ENCODE measurements around the gene PROK1. TPM values are rescaled to one million over a fixed set of nuclear protein-coding genes. Genes with fewer than 3 reads are reported as not detected.

The PROK1 gene
- total RNA-seq, 1 donor from 2014 or later, result not detected

GRCh38 chr1:110487726-110488125 is 36.8 kb downstream of the PROK1 start:
- no peak for DNase-seq (ENCODE audit: extremely low read depth, low read depth, low spot score)

GRCh38 chr1:110488161-110488560 is 37.2 kb downstream of the PROK1 start:
- DNase-seq (ENCODE audit: extremely low read depth, low read depth, low spot score), result no peak

GRCh38 chr1:110488867-110489266 is 37.9 kb downstream of the PROK1 start:
- no peak for DNase-seq (ENCODE audit: extremely low read depth, low read depth, low spot score)

- no peak for DNase-seq (ENCODE audit: extremely low read depth, low read depth, low spot score)
These were observed 38.5 kb downstream of the PROK1 start for GRCh38 chr1:110489406-110489805.

GRCh38 chr1:110489973-110490542 is 39.1 kb downstream of the PROK1 start:
- DNase-seq (ENCODE audit: extremely low read depth, low read depth, low spot score), result no peak

- no peak for DNase-seq (ENCODE audit: extremely low read depth, low read depth, low spot score)
These were observed 40.0 kb downstream of the PROK1 start for GRCh38 chr1:110490791-110491451.

GRCh38 chr1:110492573-110492972 is 41.6 kb downstream of the PROK1 start:
- no peak for DNase-seq (ENCODE audit: extremely low read depth, low read depth, low spot score)

GRCh38 chr1:110493059-110493699 is 42.2 kb downstream of the PROK1 start:
- DNase-seq (ENCODE audit: extremely low read depth, low read depth, low spot score), result no peak

GRCh38 chr1:110494036-110494435 is 43.1 kb downstream of the PROK1 start:
- no peak for DNase-seq (ENCODE audit: extremely low read depth, low read depth, low spot score)

- DNase-seq (ENCODE audit: extremely low read depth, low read depth, low spot score), result no peak
These were observed 43.8 kb downstream of the PROK1 start for GRCh38 chr1:110494522-110495406.

- peak; percentile 55 for DNase-seq (ENCODE audit: extremely low read depth, low read depth, low spot score)
These were observed 45.1 kb downstream of the PROK1 start for GRCh38 chr1:110495926-110496600.

GRCh38 chr1:110498270-110498669 is 47.3 kb downstream of the PROK1 start:
- DNase-seq (ENCODE audit: extremely low read depth, low read depth, low spot score), result no peak

GRCh38 chr1:110501488-110502132 is 50.7 kb downstream of the PROK1 start:
- DNase-seq (ENCODE audit: extremely low read depth, low read depth, low spot score), result no peak

GRCh38 chr1:110502402-110503151 is 51.6 kb downstream of the PROK1 start:
- no peak for DNase-seq (ENCODE audit: extremely low read depth, low read depth, low spot score)

GRCh38 chr1:110503471-110503870 is 52.5 kb downstream of the PROK1 start:
- no peak for DNase-seq (ENCODE audit: extremely low read depth, low read depth, low spot score)

- DNase-seq (ENCODE audit: extremely low read depth, low read depth, low spot score), result no peak
These were observed 53.3 kb downstream of the PROK1 start for GRCh38 chr1:110504226-110504625.

GRCh38 chr1:110505596-110505995 is 54.6 kb downstream of the PROK1 start:
- DNase-seq (ENCODE audit: extremely low read depth, low read depth, low spot score), result no peak

GRCh38 chr1:110506541-110506940 is 55.6 kb downstream of the PROK1 start:
- DNase-seq (ENCODE audit: extremely low read depth, low read depth, low spot score), result no peak

Measured in glomerular endothelial cell (primary cell).